RWPE2 (cell line): ENCODE data around the gene NID1.

Experiments
- ATAC-seq: fragments of 200-7000 bp; cut with Tn5 transposase; 3 replicates; pipeline ENCODE4 v1.9.1; 2021; ENCODE audit warnings: low read depth
- DNase-seq: peaks from one replicate; pipeline ENCODE4 v3.0.0-alpha.2; 2020; ENCODE audit warnings: low spot score
- H3K27ac ChIP-seq: fragments of 450-650 bp; 2 replicates; pipeline ENCODE4 v1.5.1; 2017; ENCODE audit warnings: mild to moderate bottlenecking; ENCODE audit not compliant: poor library complexity, severe bottlenecking
- H3K27me3 ChIP-seq: fragments of 250-450 bp; sonication (Bioruptor Pico); 2 replicates; pipeline ENCODE4 v1.5.1; 2021; ENCODE audit warnings: mild to moderate bottlenecking, moderate library complexity; ENCODE audit not compliant: insufficient read depth, poor library complexity, severe bottlenecking
- H3K36me3 ChIP-seq: fragments of 250-450 bp; sonication (Bioruptor Pico); 2 replicates; pipeline ENCODE4 v1.5.1; 2020; ENCODE audit warnings: low read depth, mild to moderate bottlenecking, moderate library complexity
- H3K4me1 ChIP-seq: fragments of 250-450 bp; sonication (Bioruptor Pico); 2 replicates; pipeline ENCODE4 v1.5.1; 2021; ENCODE audit warnings: mild to moderate bottlenecking, moderate library complexity; ENCODE audit not compliant: insufficient read depth, poor library complexity, severe bottlenecking
- H3K4me3 ChIP-seq: fragments of 250-450 bp; sonication (Bioruptor Pico); 2 replicates; pipeline ENCODE4 v1.5.1; 2021; ENCODE audit warnings: mild to moderate bottlenecking, moderate library complexity; ENCODE audit not compliant: severe bottlenecking
- H3K9me3 ChIP-seq: fragments of 250-450 bp; sonication (Bioruptor Pico); 2 replicates; pipeline ENCODE4 v1.5.1; 2021; ENCODE audit warnings: mild to moderate bottlenecking, moderate library complexity; ENCODE audit not compliant: severe bottlenecking
- TF ChIP-seq, protein P1 (sequence below): fragments of 450-650 bp; IDR thresholded peaks from one replicate; pipeline ENCODE4 v1.5.1; 2017; ENCODE audit warnings: mild to moderate bottlenecking, moderate library complexity; ENCODE audit not compliant: poor library complexity, severe bottlenecking

Gene NID1

GRCh38 chr1:235950318-235950717, 114.6 kb downstream of the NID1 start:
- Histone ChIP-seq H3K27me3 (no peaks in the 10 kb centered on the region), H3K4me3 (no peak overlapping the region), H3K4me1 (peaks cover 6% of the 10 kb centered on the region), H3K9me3 (no peaks in the 10 kb centered on the region), H3K27ac (no peak overlapping the region), H3K36me3 (no peaks in the 10 kb centered on the region)
- DNase-seq, result no peak
- no peak for ATAC-seq
- TF ChIP-seq, protein P1, sequence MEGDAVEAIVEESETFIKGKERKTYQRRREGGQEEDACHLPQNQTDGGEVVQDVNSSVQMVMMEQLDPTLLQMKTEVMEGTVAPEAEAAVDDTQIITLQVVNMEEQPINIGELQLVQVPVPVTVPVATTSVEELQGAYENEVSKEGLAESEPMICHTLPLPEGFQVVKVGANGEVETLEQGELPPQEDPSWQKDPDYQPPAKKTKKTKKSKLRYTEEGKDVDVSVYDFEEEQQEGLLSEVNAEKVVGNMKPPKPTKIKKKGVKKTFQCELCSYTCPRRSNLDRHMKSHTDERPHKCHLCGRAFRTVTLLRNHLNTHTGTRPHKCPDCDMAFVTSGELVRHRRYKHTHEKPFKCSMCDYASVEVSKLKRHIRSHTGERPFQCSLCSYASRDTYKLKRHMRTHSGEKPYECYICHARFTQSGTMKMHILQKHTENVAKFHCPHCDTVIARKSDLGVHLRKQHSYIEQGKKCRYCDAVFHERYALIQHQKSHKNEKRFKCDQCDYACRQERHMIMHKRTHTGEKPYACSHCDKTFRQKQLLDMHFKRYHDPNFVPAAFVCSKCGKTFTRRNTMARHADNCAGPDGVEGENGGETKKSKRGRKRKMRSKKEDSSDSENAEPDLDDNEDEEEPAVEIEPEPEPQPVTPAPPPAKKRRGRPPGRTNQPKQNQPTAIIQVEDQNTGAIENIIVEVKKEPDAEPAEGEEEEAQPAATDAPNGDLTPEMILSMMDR, result no peak

- ATAC-seq (no peak), DNase-seq (no peak)
- peaks cover 6% of the 10 kb centered on the region for H3K4me1 ChIP-seq
- no peaks in the 10 kb centered on the region for H3K36me3 ChIP-seq
- no peak overlapping the region for H3K27ac ChIP-seq
- no peak overlapping the region for H3K4me3 ChIP-seq
- no peaks in the 10 kb centered on the region for H3K9me3 ChIP-seq
- H3K27me3 ChIP-seq, result no peaks in the 10 kb centered on the region
- TF ChIP-seq, protein P1, result no peak
Observed at GRCh38 chr1:235948774-235949427, 116.0 kb downstream of the NID1 start.

DNA sequence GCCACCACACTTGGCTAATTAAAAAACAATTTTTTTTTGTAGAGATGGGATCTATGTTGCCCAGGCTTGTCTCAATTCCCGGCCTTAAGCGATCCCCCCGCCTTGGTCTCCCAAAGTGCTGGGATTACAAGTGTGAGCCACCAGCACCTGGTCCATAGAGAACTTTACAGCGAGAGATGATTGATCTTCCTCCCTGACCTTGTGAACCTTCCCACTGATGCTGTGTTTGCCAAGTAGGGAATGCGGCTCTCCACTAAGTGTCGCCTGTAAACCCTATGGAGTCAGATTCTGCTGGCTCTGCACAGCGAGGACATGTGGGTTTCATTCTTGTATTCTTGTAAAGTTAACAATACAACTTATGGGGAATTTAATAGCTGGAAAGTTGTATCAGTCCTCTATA, 116.9 kb downstream of the NID1 start:
- no peak for DNase-seq
- no peak overlapping the region for H3K4me3 ChIP-seq
- H3K27ac ChIP-seq, result no peak overlapping the region
- H3K4me1 ChIP-seq, result peaks cover 10% of the 10 kb centered on the region
- ATAC-seq, result no peak
- H3K36me3 ChIP-seq, result no peaks in the 10 kb centered on the region
- no peaks in the 10 kb centered on the region for H3K9me3 ChIP-seq
- TF ChIP-seq, protein P1, result no peak
- no peaks in the 10 kb centered on the region for H3K27me3 ChIP-seq

DNA sequence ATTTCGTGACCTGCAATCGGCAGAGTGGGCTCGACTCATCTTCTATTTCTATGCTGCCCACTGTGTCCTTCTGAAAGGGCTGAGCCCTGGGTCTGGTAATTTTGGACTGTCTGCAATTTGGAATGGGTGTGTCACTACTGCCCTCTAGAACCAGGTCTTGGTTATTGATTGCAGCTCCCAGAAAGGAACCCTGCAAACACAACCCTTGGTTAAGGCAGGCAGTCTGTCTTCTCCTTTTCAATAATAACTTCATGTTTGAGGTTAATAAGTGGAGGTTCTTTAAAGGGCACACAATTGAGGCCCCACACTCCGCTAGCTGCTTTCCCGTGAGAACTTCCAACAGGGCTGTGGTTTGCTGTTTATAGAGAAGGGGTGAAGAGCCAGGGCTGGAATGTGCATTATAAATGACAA, 118.3 kb downstream of the NID1 start:
- Histone ChIP-seq H3K27ac (no peak overlapping the region), H3K36me3 (no peaks in the 10 kb centered on the region), H3K4me3 (no peak overlapping the region), H3K4me1 (peaks cover 11% of the 10 kb centered on the region), H3K9me3 (no peaks in the 10 kb centered on the region), H3K27me3 (no peaks in the 10 kb centered on the region)
- DNase-seq, result no peak
- ATAC-seq, result 0 out of 3 replicates have a peak, but pooled peaks have one; percentile 21
- TF ChIP-seq, protein P1, result peak; percentile 40
